ENCODE data around the gene S100PBP.

The S100PBP gene

DNA sequence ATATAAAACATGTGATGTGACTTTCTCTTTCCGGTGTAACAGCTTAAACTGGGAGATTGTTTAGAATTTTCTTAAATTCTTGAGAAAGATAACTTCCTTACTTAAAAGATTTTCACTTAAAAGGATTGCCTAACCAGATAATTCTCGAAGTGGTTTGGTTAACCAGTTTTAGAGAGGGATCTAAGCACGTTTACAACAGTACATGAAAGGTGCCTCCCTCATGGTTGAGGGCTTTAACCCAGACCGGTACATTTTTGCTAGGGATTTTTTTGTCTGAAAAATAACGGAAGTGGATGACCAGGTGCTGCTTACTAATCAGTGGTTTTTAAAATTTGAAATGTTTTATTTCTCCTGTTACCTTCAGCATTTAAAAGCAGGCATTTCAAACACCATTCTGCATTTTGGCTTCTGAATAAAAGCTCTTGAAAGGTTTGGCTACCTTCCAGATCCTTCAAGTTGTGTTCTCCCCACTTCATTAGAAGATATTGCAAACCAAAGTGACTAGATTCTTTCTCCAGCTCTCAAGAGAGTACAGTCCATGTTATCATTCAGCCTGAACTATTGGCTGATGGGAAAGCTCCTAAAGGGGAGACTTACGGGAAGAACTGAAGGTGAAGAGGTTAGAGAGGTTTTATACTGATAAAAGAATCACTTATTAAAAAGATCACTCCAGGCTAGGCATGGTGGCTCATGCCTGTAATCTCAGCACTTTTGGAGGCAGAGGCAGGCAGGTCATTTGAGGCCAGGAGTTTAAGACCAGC, 12.8 kb downstream of the S100PBP start:
- no peak for DNase-seq (ENCODE audit: low spot score)

DNA sequence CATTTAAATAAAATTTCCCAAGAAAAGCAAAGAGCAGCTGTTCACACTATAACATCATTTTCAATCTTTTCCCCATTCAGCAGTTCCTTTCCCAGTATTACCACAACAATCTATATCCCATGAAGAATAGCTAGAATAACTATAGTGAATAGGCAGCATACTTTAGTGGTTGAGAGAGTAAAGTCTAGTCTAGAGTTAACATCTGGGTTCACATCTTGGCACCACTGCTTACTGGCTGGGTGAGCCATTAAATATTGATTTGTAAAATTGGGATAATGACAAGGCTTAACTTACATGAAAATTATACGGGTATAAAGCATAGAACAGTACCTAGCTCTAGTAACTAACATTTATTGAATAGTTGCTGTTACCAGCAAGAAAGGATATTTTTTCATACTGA, 14.4 kb downstream of the S100PBP start:
- no peak for DNase-seq (ENCODE audit: low spot score)

DNA sequence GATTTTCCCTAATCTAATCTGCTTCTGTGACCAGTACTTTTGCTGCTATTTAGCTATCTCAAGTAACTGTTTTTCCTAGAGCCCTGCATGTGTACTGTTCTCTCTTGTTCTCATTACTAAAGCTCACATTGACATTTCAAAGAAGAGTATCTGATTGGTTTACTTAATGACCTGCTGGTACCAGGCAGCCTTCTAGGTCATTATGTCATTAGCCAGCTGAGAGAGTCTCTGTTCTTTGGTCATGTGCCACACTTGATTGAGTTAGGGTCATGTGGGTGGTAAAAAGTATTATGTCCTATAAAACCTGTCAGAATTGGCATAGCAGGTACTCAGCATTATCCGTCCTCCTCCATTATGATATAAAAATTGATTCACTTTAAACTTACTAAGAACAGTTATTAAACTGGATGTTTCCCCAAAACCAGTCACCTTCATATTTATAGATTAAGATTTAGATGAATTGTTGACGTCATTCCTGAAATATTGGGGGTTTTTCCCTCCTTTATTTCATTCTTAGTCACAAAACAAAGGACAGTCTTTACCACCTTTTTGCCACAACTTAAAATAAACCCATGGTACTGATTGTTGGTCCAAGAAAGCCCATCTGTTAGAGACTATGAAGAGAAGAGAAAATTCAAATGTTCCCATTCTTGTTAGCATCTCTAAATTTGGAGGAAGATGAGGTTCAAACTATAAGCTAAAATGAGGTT, 31.1 kb downstream of the S100PBP start:
- no peak for DNase-seq (ENCODE audit: low spot score)

DNA sequence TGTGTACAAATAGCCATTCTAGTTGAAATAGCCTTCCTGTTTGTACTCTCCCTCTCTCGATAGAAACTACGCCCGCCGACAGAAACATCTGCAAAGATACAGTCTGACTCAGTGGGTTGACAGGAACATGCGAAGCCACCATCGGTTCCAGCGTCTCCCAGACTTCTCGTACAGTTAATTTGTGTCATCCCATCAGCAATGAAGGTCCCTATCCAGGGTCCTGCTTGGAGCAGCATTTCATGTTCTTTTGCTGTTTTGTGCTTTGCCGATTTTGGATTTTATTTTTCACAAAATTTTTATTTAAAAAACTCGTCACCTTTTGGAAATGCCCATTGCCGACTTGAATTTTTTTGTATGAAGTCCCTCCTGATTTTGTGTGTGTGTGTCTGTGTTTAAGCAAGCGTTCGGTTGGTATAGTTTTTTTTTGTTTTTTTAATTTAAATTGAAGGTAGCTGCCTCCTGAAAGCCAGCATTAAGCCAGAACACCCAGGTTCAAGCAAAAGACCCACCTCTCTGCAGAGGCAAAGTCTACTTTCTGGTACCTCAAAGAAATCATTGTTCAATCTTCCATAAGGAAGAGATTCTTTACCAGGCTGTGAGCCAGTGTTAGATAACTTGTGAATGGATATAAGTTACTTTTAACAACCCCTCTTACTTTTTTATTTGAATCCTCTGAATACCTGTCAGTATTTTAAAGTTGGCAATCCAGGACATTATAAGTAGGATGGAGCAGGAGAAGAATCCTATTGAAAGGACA, 38.6 kb downstream of the S100PBP start:
- DNase-seq (ENCODE audit: low spot score): no peak

DNA sequence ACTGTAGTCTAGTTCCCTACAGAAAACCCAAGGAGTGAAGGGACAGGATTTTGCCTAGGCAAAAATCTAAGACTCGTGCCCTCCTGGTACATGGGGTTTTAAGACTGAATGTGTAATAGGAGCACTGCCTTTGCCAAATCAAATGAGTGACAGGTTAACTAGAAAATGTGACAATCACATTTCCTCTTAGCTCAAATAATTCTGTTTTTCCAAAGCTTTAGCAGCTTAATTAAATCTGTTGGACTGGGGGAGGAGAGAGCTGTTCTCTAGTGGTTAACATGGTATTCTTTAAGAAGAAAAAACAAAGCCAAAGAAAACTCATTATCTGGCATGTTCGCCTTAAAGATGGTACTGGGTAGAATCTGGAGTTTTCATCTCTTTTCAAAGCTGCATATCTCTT, 40.7 kb downstream of the S100PBP start:
- DNase-seq (ENCODE audit: low spot score): no peak

DNA sequence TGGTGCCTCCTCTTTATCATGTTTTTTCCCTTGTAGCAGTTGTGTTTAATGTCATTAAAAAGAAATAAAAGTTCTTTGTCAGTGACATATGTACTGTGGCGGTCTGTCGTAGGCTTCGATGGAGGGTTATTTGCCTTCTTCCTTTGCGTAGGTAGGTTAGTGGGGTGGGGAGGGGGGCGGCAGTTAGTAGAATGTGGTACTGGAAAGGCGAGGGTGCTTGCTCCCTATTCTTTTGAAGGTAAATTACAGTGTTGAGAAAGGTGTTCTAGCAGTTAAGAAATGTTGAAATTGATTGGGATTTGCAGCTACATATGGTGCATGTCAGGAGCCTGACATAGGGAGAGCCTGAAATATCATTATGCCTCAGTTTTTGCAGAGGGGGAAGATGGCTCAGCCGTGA, 41.3 kb downstream of the S100PBP start:
- no peak for DNase-seq (ENCODE audit: low spot score)

DNA sequence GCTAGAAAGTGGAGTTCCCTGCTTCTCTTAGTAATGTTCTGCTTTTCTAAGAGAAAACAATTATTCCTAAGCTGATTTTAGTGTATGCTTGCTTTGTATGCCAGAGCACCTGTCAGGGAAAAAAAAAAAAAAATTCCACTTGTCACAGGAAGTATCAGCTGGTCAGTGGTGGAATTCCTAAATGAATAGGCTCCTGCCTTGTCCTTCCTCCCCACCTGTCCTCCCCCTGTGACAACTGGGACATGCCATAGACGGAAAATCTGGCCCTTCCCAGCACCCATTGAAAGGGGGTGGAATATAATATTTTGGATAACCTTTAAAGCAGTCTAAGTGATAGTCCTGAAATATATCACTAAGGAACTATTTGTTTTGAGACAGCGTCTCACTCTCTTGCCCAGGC, 42.5 kb downstream of the S100PBP start:
- no peak for DNase-seq (ENCODE audit: low spot score)

DNA sequence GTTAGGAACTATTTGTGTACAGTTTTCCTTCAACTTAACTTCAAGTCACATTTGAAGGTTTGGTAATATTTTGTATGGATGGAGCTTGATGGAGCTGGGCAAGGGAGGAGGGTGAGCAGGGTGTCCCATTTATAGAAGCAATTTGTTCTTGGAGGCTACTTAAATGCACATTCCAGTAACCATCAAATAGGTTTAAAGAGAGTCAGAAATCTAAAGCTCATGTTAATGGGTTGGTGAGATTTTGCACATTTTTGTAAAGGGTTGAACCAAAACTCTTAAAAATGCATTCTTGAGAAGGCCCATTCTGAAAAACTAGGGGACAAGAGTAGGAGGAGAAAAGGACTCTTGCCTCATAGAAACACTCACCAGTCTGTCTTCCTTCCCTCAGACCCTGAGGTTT, 43.1 kb downstream of the S100PBP start:
- DNase-seq (ENCODE audit: low spot score): no peak

DNA sequence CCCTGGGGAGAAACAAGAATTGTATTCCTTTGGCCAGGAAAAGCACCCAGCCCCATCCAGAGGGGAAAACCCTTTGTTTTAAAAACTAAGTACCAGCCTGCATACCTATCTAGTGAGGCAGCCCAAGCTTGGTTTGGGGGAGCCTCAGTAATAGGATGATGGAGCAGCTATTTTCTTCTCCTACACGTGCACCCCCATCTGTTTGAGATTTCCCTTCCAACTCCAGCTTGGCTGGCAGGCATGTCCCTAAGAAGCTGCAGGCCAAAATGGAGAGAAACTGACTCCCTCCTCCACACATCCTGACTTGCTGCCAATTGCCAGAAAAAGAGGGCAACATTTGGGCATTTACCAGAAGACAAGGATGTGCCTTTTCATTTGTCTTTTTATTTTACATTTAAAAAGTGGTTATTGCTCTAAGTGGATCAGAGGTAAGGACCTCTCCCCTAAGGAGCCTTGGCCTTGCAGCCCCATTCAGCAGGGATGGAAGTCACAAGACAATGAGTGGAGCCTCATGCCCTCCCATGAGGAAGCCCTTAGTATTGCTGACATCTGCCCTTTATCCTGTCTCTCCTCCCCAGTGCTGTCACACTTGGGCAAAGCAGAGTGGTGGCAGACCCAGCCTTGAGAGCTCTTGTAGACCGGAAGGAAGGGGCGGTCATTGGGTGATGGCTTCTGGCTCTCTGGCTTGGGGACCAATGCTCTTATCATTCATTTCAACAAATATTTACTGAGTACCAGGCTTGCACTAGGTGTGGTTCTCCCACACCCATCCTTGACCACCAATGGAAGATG, 44.6 kb downstream of the S100PBP start:
- no peak for DNase-seq (ENCODE audit: low spot score)

DNA sequence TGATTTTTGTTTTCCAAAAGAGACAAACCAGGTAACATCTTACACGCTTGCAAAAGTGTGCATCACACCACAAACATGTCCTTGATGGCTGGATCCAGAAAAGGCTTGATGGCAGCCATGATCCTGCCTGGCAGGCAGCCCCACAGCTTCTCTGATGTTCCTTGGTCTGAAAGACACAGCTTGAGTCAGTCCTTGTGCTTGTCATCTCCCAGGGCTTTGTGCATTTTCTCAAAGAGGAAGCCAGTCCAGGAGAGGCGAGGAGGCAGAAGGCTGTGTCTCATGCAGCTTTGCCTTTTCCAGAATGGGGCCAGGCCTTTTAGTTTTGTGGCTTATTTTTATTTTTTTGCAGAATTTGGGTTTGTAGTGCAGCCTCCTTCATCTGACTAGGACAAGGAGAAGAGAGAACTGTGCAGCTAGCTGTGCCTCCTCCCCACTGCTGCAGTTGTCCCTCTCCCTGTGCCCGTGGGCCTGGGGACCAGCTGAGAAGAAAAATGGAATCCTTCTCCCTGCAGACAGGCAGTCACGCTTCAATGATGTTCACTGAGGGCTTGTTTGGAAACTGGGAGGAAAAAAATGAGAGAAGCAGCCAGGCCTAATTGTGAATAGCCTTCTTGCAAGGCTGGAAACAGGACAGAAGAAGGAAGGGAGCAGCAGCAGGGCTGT, 45.9 kb downstream of the S100PBP start:
- DNase-seq (ENCODE audit: low spot score): no peak

DNA sequence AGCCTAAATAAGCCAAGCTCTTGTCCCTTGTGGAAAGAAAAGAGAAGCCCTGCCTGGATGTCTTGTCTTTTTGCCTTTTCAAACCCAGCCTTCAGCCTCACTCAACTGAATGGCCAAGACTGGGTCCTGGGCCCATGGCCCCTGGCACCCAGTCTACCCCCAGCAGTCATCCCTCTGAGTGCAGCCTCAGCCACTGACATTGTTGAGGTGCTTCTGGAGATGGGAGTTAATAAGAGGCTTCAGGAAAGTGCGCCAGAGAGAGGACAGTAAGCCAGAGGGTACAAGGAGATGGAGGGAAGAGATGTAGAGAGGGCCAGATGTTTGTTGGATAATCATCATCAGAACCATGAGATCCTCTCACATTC, 46.4 kb downstream of the S100PBP start:
- no peak for DNase-seq (ENCODE audit: low spot score)

DNA sequence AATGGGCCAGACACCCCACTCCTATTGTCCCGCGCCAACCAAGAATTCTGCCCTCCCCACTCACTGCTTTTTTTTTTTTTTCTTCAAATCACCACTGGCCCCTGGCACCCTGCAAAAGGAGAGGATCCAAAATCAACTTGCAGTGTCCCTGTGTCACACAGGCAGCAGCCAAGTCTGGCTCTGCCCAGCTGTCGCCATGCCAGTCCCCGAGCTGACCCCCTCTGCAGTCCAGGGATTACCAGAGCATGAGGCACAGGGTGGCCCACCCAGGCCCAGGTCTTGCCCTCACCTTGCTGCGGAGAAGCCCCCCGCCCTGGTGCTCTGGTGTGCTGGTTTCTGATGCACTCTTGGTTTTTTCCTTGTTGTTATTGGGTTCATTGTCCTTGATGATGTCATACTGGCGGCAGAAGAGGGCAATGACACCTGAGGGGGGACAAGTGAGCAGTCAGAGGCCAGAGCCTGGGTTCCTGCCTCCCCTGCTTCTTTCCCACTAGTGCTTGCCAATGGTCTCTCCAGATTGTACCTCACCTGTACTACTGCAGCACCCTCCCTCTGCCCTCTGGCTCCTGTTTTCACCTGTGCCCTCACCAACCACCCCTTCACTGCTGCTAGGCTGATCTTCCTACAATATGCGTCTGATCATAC, 47.0 kb downstream of the S100PBP start:
- no peak for DNase-seq (ENCODE audit: low spot score)

DNA sequence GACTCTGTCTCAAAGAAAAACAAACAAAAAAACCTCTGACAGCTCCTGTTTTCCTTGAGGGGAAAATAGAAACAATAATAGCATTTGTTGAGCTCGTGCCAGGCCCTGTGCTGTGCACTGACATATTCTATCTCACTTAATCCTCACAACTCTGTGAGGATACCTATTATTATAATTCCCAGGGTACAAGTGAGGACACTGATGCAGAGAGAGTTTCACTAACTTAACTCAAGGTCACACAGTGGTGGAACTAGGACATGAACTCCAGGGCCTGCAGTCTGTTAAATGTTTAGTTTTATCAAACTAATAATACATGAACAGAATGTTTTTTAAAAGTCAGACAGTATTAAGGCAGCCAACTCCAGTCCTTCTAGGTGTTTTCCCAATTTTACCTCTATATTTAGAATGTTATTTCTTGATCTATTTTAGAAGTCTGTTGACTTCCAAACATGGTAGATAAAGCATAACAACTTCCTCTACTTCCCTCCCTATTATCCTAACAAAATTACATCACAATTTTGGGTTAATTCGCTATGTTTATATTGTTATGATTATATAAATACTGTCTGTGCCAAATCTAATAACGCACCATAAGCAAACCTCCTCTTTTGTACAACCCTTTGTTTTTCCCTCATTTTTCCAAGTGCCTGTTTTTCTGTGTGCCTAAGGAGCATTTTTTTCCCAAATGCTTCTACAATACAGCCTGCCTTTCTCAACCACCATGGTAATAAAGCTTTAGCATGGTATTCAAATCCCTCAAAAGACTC, 48.4 kb downstream of the S100PBP start:
- no peak for DNase-seq (ENCODE audit: low spot score)

DNA sequence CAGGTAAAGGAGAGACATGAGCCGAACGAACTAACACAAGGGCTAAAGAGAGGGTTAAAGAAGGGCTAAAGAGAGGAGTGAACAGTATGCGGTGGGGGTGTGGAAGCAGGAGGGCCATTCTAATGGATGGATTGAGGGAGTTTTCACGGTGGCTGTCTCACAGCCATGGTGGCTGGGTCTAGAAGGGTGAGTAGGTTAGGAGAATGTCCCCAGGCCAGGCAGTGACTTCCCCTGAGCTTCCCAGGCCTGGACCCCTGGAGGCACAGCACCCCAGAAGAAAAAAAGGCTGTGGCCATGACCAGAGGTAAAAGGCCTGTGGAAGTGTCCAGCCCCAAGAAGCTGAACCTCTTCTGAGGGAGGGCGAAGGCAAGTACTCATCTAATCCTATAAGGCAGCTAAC, 49.7 kb downstream of the S100PBP start:
- DNase-seq (ENCODE audit: low spot score): no peak

DNA sequence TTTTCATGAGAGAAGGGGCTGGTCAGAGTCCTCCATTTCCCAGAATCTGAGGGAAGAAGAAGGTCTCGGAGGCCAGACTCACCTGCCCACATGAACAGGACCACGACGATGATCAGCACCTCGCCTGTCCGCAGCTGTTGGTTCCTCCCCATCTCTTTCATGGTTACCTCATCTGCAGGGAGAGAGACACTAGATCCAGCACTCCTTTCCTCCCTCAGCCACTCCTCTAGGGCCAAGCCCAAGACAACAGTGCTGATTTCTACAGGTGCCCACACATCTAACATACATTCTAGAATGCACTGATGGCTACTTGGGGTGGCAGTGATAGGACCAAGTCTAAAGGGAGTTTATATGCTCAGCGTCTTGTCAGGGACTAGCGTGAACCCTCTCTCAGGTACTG, 50.2 kb downstream of the S100PBP start:
- DNase-seq (ENCODE audit: low spot score): no peak

DNA sequence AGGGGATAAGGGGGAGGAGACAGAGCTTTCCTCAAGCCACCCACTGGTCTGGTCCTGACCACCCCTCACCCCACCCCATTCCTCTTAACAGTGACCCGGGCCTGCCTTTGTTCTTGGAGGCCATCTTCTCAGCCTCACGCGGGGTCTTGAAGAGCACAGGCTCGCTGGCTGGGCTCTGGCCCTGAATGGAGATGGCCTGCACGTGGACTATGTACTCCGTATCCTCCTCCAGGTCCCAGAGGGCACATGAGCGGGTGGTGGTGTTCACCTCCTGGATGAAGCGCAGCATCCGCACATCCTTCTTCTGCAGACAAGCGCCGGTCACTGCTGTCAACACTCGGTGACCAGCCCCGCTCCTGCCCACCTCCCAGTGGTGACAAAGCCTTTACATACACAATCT, 50.6 kb downstream of the S100PBP start:
- no peak for DNase-seq (ENCODE audit: low spot score)

DNA sequence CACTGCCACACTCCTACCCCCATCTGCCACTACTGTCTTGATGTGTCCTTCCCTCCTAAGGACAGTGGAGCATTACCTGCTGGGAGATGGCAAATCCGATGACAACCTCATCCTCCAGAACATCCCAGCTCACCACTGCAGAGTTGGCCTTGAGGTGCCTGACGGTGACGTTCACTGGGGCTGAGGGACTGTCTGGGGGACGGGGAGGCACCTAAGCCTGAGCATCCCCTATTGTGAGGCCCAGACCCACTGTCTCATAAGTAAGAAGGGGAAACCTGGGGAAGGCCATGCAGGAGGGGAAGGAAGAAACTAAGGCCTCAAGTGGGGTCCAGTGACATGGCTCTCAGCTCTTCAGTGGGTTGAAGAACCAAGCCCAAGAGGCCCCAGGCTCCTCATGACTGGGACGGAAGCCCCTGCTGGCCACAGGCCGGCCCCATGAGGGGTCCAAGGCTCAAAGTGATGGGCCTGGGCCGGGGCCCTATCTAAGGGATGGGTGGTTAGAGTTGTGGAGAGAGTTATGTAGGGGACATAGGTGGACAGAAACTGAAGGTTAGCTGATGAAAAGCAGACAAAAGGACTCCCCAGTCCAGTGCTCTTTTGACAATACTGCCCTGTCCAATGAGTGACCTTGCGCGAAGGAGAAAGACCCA, 51.5 kb downstream of the S100PBP start:
- no peak for DNase-seq (ENCODE audit: low spot score)

DNA sequence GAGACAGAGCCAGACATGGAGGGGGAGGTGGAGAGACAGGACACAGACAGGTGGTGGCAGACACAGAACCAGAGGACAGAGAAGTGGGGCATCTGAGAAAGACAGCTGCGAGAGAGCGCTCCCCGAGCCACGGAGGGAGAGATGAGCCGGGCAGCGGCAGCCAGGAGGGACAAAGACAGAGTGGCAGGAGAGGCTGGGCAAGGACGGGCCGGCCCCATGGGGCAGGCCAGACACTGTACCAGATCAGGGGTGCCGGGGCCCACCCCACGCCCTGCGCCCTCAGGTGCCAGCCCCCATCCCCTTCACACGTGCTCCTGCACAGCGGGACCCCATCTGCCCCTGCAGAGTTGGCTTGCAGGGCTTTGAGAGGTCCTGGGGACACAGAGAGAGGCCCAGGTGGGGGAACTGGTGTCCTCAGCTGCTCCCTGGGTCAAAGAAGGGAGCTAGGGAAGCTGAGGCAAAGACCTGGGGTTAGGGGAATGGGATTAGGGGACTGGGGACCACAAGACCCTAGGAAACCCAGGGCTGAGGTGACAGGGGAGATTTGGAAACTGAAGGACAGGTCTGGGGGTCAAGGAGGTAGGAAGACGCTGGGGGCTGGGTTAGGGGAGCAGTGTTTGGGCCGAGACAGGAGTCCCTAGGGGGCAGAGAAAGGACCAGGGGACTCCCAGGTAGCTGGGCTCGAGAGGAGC, 52.6 kb downstream of the S100PBP start:
- peak; percentile 28 for DNase-seq (ENCODE audit: low spot score)

DNA sequence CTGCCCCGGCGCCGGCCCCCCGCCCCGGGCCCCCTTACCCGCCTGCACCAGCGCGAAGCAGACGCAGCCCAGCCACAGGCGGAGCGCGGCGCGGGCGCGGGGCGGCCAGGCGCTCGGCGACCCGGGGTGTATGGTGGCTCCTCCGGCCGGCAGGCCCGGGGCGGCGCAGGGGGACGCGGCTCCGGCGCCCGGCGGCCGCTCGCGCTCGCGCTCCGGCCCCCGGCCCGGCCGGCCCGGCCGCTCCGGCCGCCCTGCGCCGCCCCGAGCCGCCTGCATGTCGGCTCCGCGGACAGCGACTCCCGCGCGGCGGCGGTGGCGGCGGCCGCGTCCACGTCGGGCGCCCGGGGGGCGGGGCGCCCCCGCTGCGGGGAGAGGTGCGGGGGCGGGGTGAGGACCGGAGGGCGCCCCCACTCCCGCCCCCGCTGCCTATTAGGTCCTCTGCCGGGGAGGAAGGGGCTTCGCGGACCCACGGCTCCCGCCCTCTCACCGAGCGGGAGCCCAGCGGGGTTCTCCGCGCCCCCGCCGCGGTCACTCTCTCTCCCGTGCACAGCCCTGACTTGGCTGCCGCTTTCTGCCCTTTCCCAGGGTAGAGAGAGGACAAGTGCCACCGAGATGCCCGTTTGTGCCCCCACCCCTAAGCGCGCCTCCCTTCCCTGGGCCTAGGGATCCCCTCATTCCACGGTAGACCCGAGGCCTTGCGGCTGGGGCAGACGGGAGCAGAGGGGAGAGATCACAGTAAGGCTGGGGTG, 53.3 kb downstream of the S100PBP start, which contains the start of gene FNDC5:
FNDC5 (minus strand) TSS at position 298 of the 749 bp plus-strand sequence.
- peak; percentile 78 for DNase-seq (ENCODE audit: low spot score)
